Embryonic facial prominence (tissue), 1 donor: Measurements from ENCODE around the gene MYADM.

Experiments used
- DNase-seq: peaks from one replicate; pipeline ENCODE4 v3.0.0-alpha.2; 2016; ENCODE audit errors: extremely low spot score

MYADM gene

GRCh38 chr19:53915000-53915399, 47.3 kb downstream of the MYADM start:
- DNase-seq: no peak

- DNase-seq: no peak
These were observed 48.3 kb downstream of the MYADM start for GRCh38 chr19:53916004-53916403.

GRCh38 chr19:53917356-53917755, 49.7 kb downstream of the MYADM start:
- DNase-seq: no peak
